Measurements from ENCODE around the gene GPR108.
A peak's percentile ranks its signal among the peaks of the same experiment; 100 is the strongest.

GPR108 gene

GRCh38 chr19:6737873-6738786 is 750 bp upstream of the GPR108 start:
- CTCF ChIA-PET = interaction anchor here (0.6 to 4.8 kb wide), 15 partner anchors 9 to 328 kb away, joined by 3 to 49 read pairs (median 4); partner anchors contain the start of genes SH2D3A and VAV1
- Histone ChIP-seq H3K4me3 (ENCODE audit: low read depth, low read length) (0 out of 2 replicates have a peak overlapping the region, but pooled peaks have one; percentile 15), H3K27ac (ENCODE audit: extremely low read depth, low read depth, low read length) (peak overlapping the region; percentile 11; the same call in 1 of the 2 replicates), H3K36me3 (ENCODE audit: control insufficient read depth in 2 of 2, insufficient read depth in 1 of 2, low read length in 2 of 2) (peaks cover 0 to 13% of the 10 kb centered on the region in 2 experiments; a peak in 2 of 3 replicates), H3K4me1 (ENCODE audit: control insufficient read depth, insufficient read depth, low read length) (peaks cover 15% of the 10 kb centered on the region), H3K9me3 (ENCODE audit: control insufficient read depth, insufficient read depth, low read depth, low read length) (no peaks in the 10 kb centered on the region)
- POLR2A ChIA-PET = interaction anchor here (0.5 to 1.6 kb wide), 8 partner anchors 23 to 366 kb away, joined by 3 to 6 read pairs (median 4); partner anchors contain the start of genes ALKBH7, KHSRP, SH2D3A and TNFSF9
- TF ChIP-seq ZNF626 (tag by site-specific recombination; IDR thresholded peaks at IDR 0.05) (no peak), ZNF560 (tag by site-specific recombination; IDR thresholded peaks at IDR 0.05; ENCODE audit: borderline replicate concordance) (no peak), HOXD13 (CRISPR knock-in tag; IDR thresholded peaks at IDR 0.05; ENCODE audit: borderline replicate concordance) (no peak), ZSCAN18 (tag by site-specific recombination; IDR thresholded peaks at IDR 0.05) (no peak), ZEB2 (tag by site-specific recombination; IDR thresholded peaks at IDR 0.05) (peak; percentile 47; the same call in 1 of the 2 replicates), TCF7L2 (IDR thresholded peaks at IDR 0.05; ENCODE audit: borderline replicate concordance, low read depth, low read length) (no peak), CTCF (tag by site-specific recombination; IDR thresholded peaks at IDR 0.05) (peak; percentile 84), ZNF76 (tag by site-specific recombination; IDR thresholded peaks at IDR 0.05; ENCODE audit: borderline replicate concordance, low read depth) (peak; percentile 96), ZNF19 (tag by site-specific recombination; IDR thresholded peaks at IDR 0.05; ENCODE audit: low read depth) (no peak), EGR2 (tag by site-specific recombination; IDR thresholded peaks at IDR 0.05; ENCODE audit: low read depth) (peak; percentile 18; the same call in 1 of the 2 replicates), PRDM10 (tag by site-specific recombination; IDR thresholded peaks at IDR 0.05) (no peak), ZSCAN5A (tag by site-specific recombination; IDR thresholded peaks at IDR 0.05) (no peak), ZFP3 (tag by site-specific recombination; IDR thresholded peaks at IDR 0.05; ENCODE audit: low read depth) (no peak), ZNF416 (tag by site-specific recombination; IDR thresholded peaks at IDR 0.05) (no peak), ZNF23 (tag by site-specific recombination; IDR thresholded peaks at IDR 0.05; ENCODE audit: borderline replicate concordance) (no peak), KLF17 (tag by site-specific recombination; IDR thresholded peaks at IDR 0.05) (no peak), ZNF660 (tag by site-specific recombination; IDR thresholded peaks at IDR 0.05) (0 out of 2 replicates have a peak, but pooled peaks have one; percentile 9), SETDB1 (IDR thresholded peaks at IDR 0.05; ENCODE audit: insufficient read length, low read length) (no peak), ZNF146 (tag by site-specific recombination; IDR thresholded peaks at IDR 0.05) (0 out of 2 replicates have a peak, but pooled peaks have one; percentile 4), ZNF132 (tag by site-specific recombination; IDR thresholded peaks at IDR 0.05; ENCODE audit: borderline replicate concordance) (no peak), ZNF768 (tag by site-specific recombination; IDR thresholded peaks at IDR 0.05) (no peak), ZNF202 (tag by site-specific recombination; IDR thresholded peaks at IDR 0.05; ENCODE audit: borderline replicate concordance) (no peak), ZNF558 (tag by site-specific recombination; IDR thresholded peaks at IDR 0.05) (no peak), ZNF112 (tag by site-specific recombination; IDR thresholded peaks at IDR 0.05) (no peak), ZNF529 (tag by site-specific recombination; IDR thresholded peaks at IDR 0.05; ENCODE audit: insufficient replicate concordance) (no peak), TRIM28 (IDR thresholded peaks at IDR 0.05; ENCODE audit: borderline replicate concordance, low read length) (no peak), ZNF707 (tag by site-specific recombination; IDR thresholded peaks at IDR 0.05) (no peak)

All from HEK293 (cell line).